Gastroesophageal sphincter (tissue), 3 donors: ENCODE data around the gene RPL29.

Experiments
- POLR2A ChIP-seq, 2 donors: fragments of 450-650 bp; IDR thresholded peaks; one replicate each; pipeline ENCODE4 v1.6.1; 2017; ENCODE audit warnings: antibody characterized with exemption in 2 of 2, mild to moderate bottlenecking in 2 of 2, moderate library complexity in 1 of 2
- TF ChIP-seq, protein P1 (sequence below), 4 experiments: fragments of 200-600 bp in 2 of 4; fragments of 450-650 bp in 2 of 4; sonication (generic) in 1 of 4; IDR thresholded peaks; one replicate each; pipeline ENCODE4 v1.5.1; 2017 to 2019; ENCODE audit warnings: antibody characterized with exemption in 4 of 4, mild to moderate bottlenecking in 2 of 4, moderate library complexity in 2 of 4

DNA sequence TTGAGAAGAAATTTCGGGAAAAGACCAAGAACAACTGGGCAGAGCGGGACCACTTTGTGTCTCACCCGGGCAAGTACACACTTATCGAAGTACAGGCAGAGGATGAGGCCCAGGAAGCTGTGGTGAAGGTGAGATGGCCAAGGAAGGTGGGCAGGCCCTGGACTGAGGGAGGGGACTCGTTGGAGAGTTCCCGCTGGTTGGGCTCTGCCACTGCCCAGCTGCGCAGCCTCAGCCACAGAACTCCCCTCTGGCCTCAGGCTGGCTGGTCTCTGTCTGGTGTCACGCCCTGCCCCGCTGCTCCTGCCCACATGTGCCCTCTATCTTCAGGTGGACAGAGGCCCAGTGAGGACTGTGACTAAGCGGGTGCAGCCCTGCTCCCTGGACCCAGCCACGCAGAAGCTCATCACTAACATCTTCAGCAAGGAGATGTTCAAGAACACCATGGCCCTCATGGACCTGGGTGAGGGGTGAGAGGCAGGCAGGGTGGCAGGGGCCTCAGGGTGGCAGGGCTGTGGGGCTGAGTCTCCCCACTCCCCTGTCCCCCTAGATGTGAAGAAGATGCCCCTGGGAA is 51.2 kb downstream of the RPL29 start:
- TF ChIP-seq, protein P1, sequence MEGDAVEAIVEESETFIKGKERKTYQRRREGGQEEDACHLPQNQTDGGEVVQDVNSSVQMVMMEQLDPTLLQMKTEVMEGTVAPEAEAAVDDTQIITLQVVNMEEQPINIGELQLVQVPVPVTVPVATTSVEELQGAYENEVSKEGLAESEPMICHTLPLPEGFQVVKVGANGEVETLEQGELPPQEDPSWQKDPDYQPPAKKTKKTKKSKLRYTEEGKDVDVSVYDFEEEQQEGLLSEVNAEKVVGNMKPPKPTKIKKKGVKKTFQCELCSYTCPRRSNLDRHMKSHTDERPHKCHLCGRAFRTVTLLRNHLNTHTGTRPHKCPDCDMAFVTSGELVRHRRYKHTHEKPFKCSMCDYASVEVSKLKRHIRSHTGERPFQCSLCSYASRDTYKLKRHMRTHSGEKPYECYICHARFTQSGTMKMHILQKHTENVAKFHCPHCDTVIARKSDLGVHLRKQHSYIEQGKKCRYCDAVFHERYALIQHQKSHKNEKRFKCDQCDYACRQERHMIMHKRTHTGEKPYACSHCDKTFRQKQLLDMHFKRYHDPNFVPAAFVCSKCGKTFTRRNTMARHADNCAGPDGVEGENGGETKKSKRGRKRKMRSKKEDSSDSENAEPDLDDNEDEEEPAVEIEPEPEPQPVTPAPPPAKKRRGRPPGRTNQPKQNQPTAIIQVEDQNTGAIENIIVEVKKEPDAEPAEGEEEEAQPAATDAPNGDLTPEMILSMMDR (IDR thresholded peaks at IDR 0.05) = no peak
- no peak for TF ChIP-seq POLR2A (IDR thresholded peaks at IDR 0.05)
